GM21390 (cell line): ENCODE measurements around the gene TMEM178B.
"Not testable (repeated sequence)": the region's sequence is repeated elsewhere in the genome, so short reads cannot be mapped to it uniquely, and the experiment has no call there.

Source experiments
- ATAC-seq: cut with Tn5 transposase; IDR thresholded peaks from one replicate; pipeline ENCODE4 v1.9.1; 2021; ENCODE audit not compliant: unreplicated experiment

TMEM178B gene

DNA sequence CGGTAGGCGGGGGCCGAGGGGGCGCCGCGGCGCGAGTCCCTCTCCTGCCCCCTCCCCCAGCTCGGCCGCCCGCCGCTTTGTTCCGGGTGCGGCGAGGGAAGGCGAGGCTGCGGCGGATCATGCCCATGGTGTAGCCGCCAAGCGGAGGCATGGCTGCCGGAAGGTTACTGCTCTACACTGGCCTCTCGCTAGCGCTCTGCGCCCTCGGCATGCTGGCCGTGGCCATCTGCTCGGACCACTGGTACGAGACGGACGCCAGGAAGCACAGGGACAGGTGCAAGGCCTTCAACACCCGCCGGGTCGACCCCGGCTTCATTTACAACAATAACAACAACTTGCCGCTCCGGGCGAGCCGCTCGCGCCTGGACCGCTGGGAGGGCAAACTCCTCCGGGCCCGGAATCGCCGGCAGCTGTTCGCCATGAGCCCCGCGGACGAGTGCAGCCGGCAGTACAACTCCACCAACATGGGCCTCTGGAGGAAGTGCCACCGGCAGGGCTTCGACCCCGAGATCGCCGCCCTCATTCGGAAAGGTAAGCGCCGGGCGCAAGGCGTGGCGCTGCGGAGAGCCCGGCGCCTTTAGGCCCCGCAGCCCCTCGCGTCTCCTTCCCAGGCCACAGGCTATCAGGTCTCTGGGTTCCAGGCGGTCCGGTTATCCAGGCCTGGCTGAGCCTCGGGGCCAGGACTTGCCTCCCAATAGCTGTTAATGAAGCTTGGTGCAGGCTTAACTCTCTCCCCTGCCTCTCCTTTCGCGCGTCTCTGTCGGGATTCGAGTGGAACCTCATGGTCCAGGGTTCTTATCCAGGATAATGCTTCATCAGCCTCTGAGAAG is 513 bp downstream of the TMEM178B start:
- ATAC-seq: no peak

GRCh38 chr7:141074997-141075396 is 1.1 kb downstream of the TMEM178B start:
- ATAC-seq: no peak

DNA sequence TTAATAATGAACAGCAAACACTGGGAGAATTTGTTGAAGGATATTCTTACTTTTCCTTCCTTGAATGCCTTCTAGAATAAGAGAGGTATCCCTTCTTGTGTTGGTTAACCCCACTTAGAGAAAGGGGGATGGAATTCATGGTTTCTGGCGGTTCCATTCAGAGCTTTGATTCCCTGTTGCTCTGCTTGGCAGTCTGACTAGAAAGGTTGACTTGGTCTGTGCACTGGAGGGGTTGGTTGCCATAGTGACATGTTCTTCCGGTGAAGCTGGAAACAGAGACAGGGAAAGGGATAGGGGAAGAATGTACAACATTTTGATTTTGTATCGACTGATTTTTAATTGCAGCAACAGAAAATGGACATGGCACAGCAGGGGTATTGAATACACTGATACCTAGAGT is 2.5 kb downstream of the TMEM178B start:
- ATAC-seq: no peak

DNA sequence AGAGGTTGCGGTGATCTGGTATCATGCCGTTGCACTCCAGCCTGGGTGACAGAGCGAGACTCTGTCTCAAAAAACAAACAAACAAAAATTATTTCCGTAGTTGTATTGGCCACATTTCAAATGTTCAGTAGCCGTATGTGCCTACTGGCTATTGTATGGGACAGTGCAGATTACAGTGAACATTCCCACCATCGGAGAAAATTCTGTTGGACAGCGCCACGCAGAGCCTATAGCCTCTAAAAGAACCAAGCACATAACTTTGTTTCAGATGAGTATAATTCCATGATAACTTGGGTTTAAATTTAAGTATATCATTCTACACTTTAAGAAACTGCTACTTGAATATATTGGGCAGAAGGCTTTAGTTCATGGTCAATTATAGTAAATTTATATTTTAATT is 5.4 kb downstream of the TMEM178B start:
- ATAC-seq: no peak

DNA sequence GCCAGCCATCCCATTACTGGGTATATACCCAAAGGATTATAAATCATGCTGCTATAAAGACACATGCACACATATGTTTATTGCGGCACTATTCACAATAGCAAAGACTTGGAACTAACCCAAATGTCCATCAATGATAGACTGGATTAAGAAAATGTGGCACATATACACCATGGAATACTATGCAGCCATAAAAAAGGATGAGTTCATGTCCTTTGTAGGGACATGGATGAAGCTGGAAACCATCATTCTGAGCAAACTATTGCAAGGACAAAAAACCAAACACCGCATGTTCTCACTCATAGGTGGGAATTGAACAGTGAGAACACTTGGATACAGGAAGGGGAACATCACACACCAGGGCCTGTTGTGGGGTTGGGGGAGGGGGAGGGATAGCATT is 15.6 kb downstream of the TMEM178B start:
- not testable (repeated sequence) for ATAC-seq

- no peak for ATAC-seq
These were observed 20.6 kb downstream of the TMEM178B start for GRCh38 chr7:141094336-141095070.

- ATAC-seq: no peak
These were observed 23.6 kb downstream of the TMEM178B start for GRCh38 chr7:141097430-141097829.

- ATAC-seq: no peak
These were observed 28.6 kb downstream of the TMEM178B start for GRCh38 chr7:141102436-141102835.

- ATAC-seq: no peak
These were observed 30.1 kb downstream of the TMEM178B start for GRCh38 chr7:141103847-141104429.

- no peak for ATAC-seq
These were observed 39.3 kb downstream of the TMEM178B start for GRCh38 chr7:141113131-141113530.

- ATAC-seq: no peak
These were observed 40.3 kb downstream of the TMEM178B start for GRCh38 chr7:141114029-141114664.

GRCh38 chr7:141115965-141116364 is 42.1 kb downstream of the TMEM178B start:
- no peak for ATAC-seq

- ATAC-seq: not testable (repeated sequence)
These were observed 42.8 kb downstream of the TMEM178B start for GRCh38 chr7:141116661-141117060.

DNA sequence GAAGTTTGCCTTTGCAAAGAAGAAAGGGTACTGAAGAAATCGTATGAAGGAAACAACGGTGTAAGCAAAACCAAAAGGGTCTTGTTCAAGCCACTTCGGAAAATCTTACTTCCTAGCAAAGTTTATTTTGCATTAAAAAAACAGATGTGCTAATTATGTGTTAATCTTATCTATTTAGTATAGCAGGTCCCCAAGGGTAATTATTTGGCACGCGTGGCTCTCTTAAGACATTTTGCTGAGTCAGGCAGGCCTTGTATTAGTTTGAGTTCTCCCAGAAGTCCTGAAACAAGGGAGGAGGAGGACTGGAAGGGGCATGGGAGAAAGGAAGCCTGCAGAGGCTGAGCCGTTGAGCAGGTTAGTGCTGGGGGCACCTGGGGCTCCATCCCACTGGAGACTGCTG is 44.9 kb downstream of the TMEM178B start:
- no peak for ATAC-seq

GRCh38 chr7:141119187-141119586 is 45.3 kb downstream of the TMEM178B start:
- ATAC-seq: no peak

DNA sequence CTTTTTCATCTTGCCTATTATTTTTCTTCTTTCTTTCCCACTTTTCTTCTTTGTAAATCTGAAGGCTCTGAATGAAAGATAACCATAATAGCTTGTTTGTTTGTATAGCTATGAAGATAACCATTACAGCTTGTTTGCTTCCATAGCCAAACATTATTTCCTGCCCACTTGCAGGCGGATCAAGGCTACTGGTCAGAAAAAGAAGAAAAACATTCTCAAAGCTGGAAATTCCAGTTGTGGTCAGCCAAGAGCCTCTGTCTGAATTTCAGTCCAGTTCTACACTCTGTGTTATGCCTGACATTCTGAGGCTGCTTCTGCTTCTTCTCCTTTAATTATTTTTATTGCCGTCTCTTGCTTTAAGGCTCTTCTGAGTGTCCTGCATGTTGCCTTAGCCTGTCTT is 48.9 kb downstream of the TMEM178B start:
- no peak for ATAC-seq

DNA sequence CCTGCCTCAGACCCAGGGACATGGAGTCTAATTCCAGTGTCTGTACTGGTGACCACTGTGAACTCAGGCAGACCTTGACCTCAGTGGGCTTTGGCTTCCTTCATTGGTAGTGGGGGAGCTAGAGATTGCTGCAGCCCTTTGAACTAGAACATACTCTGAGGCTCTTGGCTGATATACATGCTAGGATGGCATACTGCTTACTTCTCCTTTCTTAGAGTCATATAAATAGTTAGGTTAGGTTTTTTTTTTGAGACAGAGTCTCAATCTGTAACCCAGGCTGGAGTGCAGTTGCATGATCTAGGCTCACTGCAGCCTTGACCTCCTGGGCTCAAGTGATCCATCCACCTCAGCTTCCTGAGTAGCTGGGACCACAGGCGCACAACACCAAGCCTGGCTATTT is 49.7 kb downstream of the TMEM178B start:
- no peak for ATAC-seq

- no peak for ATAC-seq
These were observed 52.2 kb downstream of the TMEM178B start for GRCh38 chr7:141126107-141126506.

DNA sequence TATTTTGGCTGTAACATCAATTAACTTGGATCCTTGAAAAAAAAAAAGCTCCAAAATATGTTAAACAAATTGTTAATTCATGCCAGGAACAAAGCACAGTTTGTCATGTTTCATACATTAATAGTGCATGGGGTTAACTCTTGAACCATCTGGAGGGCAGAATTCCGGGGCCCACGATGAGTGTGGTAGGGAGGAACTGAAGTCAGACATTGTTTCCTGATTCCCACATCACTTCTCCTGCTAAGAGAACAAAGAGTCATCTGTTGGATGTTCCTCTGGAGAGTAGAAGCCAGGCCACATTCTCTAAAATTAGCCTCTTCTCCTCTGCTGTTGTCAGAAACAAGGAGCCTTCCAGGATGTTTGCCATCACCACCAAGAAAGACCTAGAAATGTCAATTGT is 54.6 kb downstream of the TMEM178B start:
- no peak for ATAC-seq

DNA sequence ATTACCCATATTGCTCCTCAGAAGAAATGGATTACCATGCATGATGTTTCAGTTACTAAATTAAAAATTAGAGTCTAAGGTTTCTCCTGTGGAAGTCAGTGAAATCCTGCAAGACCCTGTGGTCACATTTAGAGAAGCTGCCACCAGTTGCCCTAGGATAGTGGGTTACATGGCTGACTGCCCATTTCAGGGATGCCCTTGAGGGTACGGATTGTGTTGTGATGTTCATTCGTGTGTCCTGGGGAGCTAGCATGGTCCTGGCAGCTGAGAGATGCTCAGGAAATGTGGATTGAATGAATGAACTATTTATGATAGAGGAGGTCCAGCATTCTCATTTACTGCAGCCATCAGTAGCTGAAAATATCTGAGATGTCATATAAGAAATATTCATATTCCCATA is 55.1 kb downstream of the TMEM178B start:
- no peak for ATAC-seq

DNA sequence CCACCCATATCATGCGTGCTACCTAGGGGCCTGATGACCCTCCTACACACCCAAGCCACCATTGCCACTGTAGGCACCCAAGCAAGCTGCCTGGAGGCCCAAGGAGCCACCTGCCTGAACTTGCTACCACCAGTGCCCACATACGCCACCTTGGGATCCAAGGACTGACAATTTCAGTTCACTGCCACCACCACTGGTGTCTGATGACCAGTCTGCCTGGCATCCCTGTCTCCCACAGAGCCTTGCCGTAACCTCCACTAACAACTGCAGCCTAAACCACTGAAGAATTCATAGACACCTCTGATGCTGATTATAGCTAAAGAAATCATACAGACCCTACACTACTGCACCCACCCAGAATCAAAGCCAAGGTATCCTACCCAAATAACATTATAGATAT is 58.8 kb downstream of the TMEM178B start:
- no peak for ATAC-seq

DNA sequence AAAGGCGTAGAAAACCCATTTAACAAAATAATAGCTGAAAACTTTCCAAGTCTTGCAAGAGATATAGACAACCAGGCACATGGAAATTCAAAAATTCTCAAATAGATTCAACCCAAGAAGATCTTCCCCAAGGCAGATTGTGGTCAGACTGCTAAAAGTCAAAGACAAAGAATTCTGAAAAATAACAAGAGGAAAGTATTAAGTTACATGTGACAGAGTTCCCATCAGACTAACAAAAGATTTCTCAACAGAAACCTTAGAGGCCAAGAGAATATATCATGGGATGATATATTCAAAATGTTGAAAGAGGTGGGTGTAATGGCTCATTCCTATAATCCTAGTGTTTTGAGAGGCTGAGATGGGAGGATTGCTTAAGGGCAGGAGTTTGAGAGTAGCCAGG is 59.8 kb downstream of the TMEM178B start:
- ATAC-seq: no peak
